Gastroesophageal sphincter (tissue), 3 donors: ENCODE data around the gene DNAI2.

Source experiments
- CTCF ChIP-seq, 4 experiments: fragments of 200-600 bp in 2 of 4; fragments of 450-650 bp in 2 of 4; sonication (generic) in 1 of 4; IDR thresholded peaks; one replicate each; pipeline ENCODE4 v1.5.1; 2017 to 2019; ENCODE audit warnings: antibody characterized with exemption in 4 of 4, mild to moderate bottlenecking in 2 of 4, moderate library complexity in 2 of 4
- EP300 ChIP-seq: sonication (generic); formaldehyde crosslinking; IDR thresholded peaks from one replicate; pipeline ENCODE4 v1.6.1; 2017; ENCODE audit warnings: antibody characterized with exemption, mild to moderate bottlenecking
- POLR2A ChIP-seq, 2 donors: fragments of 450-650 bp; IDR thresholded peaks; one replicate each; pipeline ENCODE4 v1.6.1; 2017; ENCODE audit warnings: antibody characterized with exemption in 2 of 2, mild to moderate bottlenecking in 2 of 2, moderate library complexity in 1 of 2
- POLR2AphosphoS5 ChIP-seq: sonication (generic); formaldehyde crosslinking; IDR thresholded peaks from one replicate; pipeline ENCODE4 v1.6.1; 2017; ENCODE audit warnings: antibody characterized with exemption

- TF ChIP-seq CTCF (IDR thresholded peaks at IDR 0.05) (no peak), POLR2AphosphoS5 (no peak), POLR2A (IDR thresholded peaks at IDR 0.05) (no peak), EP300 (no peak)
Observed at GRCh38 chr17:74326506-74326905, 52.5 kb downstream of the DNAI2 start.
